Testis (tissue), 2 donors: ENCODE data around the gene SLC39A7.

Source experiments
- POLR2A ChIP-seq: fragments of 450-650 bp; IDR thresholded peaks from one replicate; pipeline ENCODE4 v1.6.1; 2017; ENCODE audit warnings: antibody characterized with exemption, mild to moderate bottlenecking, moderate library complexity
- TF ChIP-seq, protein P1 (sequence below), 3 experiments: fragments of 450-650 bp in 2 of 3; fragments of 200-600 bp in 1 of 3; sonication (generic) in 1 of 3; IDR thresholded peaks; one replicate each; pipeline ENCODE4 v1.5.1; 2016 to 2019; ENCODE audit warnings: antibody characterized with exemption in 3 of 3, mild to moderate bottlenecking in 2 of 3, moderate library complexity in 1 of 3

GRCh38 chr6:33217681-33218080 is 17.0 kb downstream of the SLC39A7 start:
- TF ChIP-seq, protein P1, sequence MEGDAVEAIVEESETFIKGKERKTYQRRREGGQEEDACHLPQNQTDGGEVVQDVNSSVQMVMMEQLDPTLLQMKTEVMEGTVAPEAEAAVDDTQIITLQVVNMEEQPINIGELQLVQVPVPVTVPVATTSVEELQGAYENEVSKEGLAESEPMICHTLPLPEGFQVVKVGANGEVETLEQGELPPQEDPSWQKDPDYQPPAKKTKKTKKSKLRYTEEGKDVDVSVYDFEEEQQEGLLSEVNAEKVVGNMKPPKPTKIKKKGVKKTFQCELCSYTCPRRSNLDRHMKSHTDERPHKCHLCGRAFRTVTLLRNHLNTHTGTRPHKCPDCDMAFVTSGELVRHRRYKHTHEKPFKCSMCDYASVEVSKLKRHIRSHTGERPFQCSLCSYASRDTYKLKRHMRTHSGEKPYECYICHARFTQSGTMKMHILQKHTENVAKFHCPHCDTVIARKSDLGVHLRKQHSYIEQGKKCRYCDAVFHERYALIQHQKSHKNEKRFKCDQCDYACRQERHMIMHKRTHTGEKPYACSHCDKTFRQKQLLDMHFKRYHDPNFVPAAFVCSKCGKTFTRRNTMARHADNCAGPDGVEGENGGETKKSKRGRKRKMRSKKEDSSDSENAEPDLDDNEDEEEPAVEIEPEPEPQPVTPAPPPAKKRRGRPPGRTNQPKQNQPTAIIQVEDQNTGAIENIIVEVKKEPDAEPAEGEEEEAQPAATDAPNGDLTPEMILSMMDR (IDR thresholded peaks at IDR 0.05), result no peak
- TF ChIP-seq POLR2A, result no peak
